GM23338 (cell line): Measurements from ENCODE around the gene STEAP3. TPM values are rescaled to one million over a fixed set of nuclear protein-coding genes. Genes with fewer than 3 reads are reported as not detected.

Experiments
- ATAC-seq: fragments of 200-7000 bp; cut with Tn5 transposase; 3 replicates; pipeline ENCODE4 v1.9.1; 2020
- DNase-seq: peaks from one replicate; pipeline ENCODE4 v3.0.0-alpha.2; 2015; ENCODE audit warnings: low spot score
- H2AFZ ChIP-seq: fragments of 200-600 bp; sonication (generic); 2 replicates; pipeline ENCODE4 v1.8.0; 2016; ENCODE audit warnings: antibody characterized with exemption, mild to moderate bottlenecking, moderate library complexity
- H3F3A ChIP-seq: fragments of 200-600 bp; sonication (generic); replicated peaks from 2 replicates; pipeline ENCODE4 v1.8.0; 2017; ENCODE audit warnings: antibody characterized with exemption, mixed run types, low read depth
- H3K27ac ChIP-seq: fragments of 200-600 bp; sonication (generic); 2 replicates; pipeline ENCODE4 v1.6.1; 2016; ENCODE audit warnings: low read depth
- H3K27me3 ChIP-seq: fragments of 200-600 bp; sonication (generic); 2 replicates; pipeline ENCODE4 v1.8.0; 2016; ENCODE audit warnings: mild to moderate bottlenecking, mixed run types, moderate library complexity; ENCODE audit not compliant: insufficient read depth
- H3K36me3 ChIP-seq: fragments of 200-600 bp; sonication (generic); 2 replicates; pipeline ENCODE4 v1.8.0; 2016; ENCODE audit warnings: mild to moderate bottlenecking; ENCODE audit not compliant: insufficient read depth
- H3K4me1 ChIP-seq: fragments of 200-600 bp; sonication (generic); 2 replicates; pipeline ENCODE4 v1.8.0; 2016; ENCODE audit warnings: mild to moderate bottlenecking, moderate library complexity; ENCODE audit not compliant: insufficient read depth
- H3K4me2 ChIP-seq: fragments of 200-600 bp; sonication (generic); 2 replicates; pipeline ENCODE4 v1.7.1; 2017; ENCODE audit warnings: mixed run types
- H3K4me3 ChIP-seq: fragments of 200-600 bp; sonication (generic); 2 replicates; pipeline ENCODE4 v1.6.1; 2016; ENCODE audit warnings: mixed run types
- H3K79me2 ChIP-seq: fragments of 200-600 bp; sonication (generic); replicated peaks from 2 replicates; pipeline ENCODE4 v1.8.0; 2017; ENCODE audit warnings: mild to moderate bottlenecking; ENCODE audit not compliant: insufficient read depth
- H3K9me2 ChIP-seq: fragments of 200-600 bp; sonication (generic); 2 replicates; pipeline ENCODE4 v1.8.0; 2017; ENCODE audit not compliant: insufficient read depth
- H4K20me1 ChIP-seq: fragments of 200-600 bp; sonication (generic); replicated peaks from 2 replicates; pipeline ENCODE4 v1.8.0; 2017; ENCODE audit warnings: mild to moderate bottlenecking; ENCODE audit not compliant: insufficient read depth
- H3K27ac Mint-ChIP-seq: 2 replicates; pipeline ENCODE4 v1.8.0; 2020; ENCODE audit warnings: inconsistent platforms, mild to moderate bottlenecking, moderate library complexity, mixed read lengths
- H3K27me3 Mint-ChIP-seq: 3 replicates; pipeline ENCODE4 v1.8.0; 2022; ENCODE audit warnings: low read depth, mild to moderate bottlenecking, moderate library complexity, mixed read lengths, inconsistent platforms; ENCODE audit not compliant: insufficient read depth, poor library complexity
- H3K36me3 Mint-ChIP-seq: 3 replicates; pipeline ENCODE4 v1.8.0; 2021; ENCODE audit warnings: low read depth, mild to moderate bottlenecking, inconsistent platforms, moderate library complexity, mixed read lengths
- H3K4me1 Mint-ChIP-seq: 3 replicates; pipeline ENCODE4 v1.8.0; 2020; ENCODE audit warnings: mild to moderate bottlenecking, inconsistent platforms, mixed read lengths
- H3K4me3 Mint-ChIP-seq: 3 replicates; pipeline ENCODE4 v1.8.0; 2021; ENCODE audit warnings: moderate library complexity, mild to moderate bottlenecking, inconsistent platforms, mixed read lengths
- H3K9me3 Mint-ChIP-seq: 3 replicates; pipeline ENCODE4 v1.8.0; 2020; ENCODE audit warnings: moderate library complexity, mild to moderate bottlenecking, inconsistent platforms, mixed read lengths
- CREB1 ChIP-seq: fragments of 250-450 bp; sonication (Bioruptor Pico); IDR thresholded peaks from 2 replicates; pipeline ENCODE4 v1.5.0; 2020; ENCODE audit warnings: low read depth, mild to moderate bottlenecking, moderate library complexity
- CTCF ChIP-seq, 2 experiments: fragments of 200-600 bp in 1 of 2; sonication (generic) in 1 of 2; conservative IDR thresholded peaks; 2 replicates each; pipeline versions ENCODE4 v1.5.1 to v1.6.1; 2016 to 2017; ENCODE audit warnings: antibody characterized with exemption in 2 of 2, low read depth in 2 of 2, mild to moderate bottlenecking in 2 of 2, moderate library complexity in 1 of 2
- ETS1 ChIP-seq: IDR thresholded peaks from 2 replicates; pipeline ENCODE4 v1.6.1; 2016; ENCODE audit warnings: antibody characterized with exemption
- JUNB ChIP-seq: IDR thresholded peaks from one replicate; pipeline ENCODE4 v1.6.1; 2016; ENCODE audit warnings: antibody characterized with exemption; ENCODE audit not compliant: unreplicated experiment
- POLR2AphosphoS5 ChIP-seq: IDR thresholded peaks from 2 replicates; pipeline ENCODE4 v1.6.1; 2016; ENCODE audit warnings: antibody characterized with exemption, low read depth
- ZNF114 ChIP-seq: fragments of 250-450 bp; sonication (Bioruptor Pico); IDR thresholded peaks from 2 replicates; pipeline ENCODE4 v1.5.0; 2020; ENCODE audit warnings: mild to moderate bottlenecking, moderate library complexity
- polyA plus RNA-seq: library from polyadenylated mRNA; unstranded; fragments of >200 nt; fragmentation: Nextera tagmentation; extraction: Ambion mirVana; gene quantifications from 2 replicates; pipeline ENCODE4 v1.2.1, GENCODE V29; 2016
- total RNA-seq: library from RNA; depleted of rRNA; stranded (reverse); fragments of >200 nt; shearing (Covaris generic); gene quantifications from 2 replicates; pipeline ENCODE4 v1.2.3, GENCODE V29; 2014
- TF ChIP-seq, protein P1 (sequence below): IDR thresholded peaks from one replicate; pipeline ENCODE4 v1.6.1; 2018; ENCODE audit warnings: antibody characterized with exemption; ENCODE audit not compliant: unreplicated experiment
- TF ChIP-seq, protein P2 (sequence below): fragments of 250-450 bp; sonication (Bioruptor Pico); IDR thresholded peaks from 2 replicates; pipeline ENCODE4 v1.5.0; 2020; ENCODE audit warnings: mild to moderate bottlenecking, moderate library complexity

Gene STEAP3
- total and polyA plus RNA-seq, 2 experiments from 2014 or later, result 8.6 to 27.3 TPM

DNA sequence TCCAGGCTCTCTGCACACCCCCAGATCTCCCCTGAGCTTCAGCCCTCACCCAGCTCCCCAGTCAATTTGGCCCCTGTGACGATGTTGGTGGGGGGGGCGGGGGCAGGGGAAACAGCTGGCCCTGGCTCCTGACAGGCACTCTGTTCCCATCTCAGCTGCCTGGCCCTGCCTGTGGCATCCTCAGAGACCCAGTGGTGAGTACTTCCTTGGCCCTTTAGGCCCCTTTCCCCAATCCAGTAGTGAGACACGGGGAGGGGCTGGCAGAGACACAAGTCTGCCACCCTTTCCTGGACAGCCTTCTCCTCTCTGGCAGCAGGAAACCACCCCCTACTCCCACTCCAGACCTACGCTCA, 45.8 kb upstream of the STEAP3 start:
- no peak for DNase-seq

More for the DNA sequence above, 45.8 kb upstream of the STEAP3 start:
- no peak overlapping the region for H3K4me2 ChIP-seq
- H3K79me2 ChIP-seq, result no peaks in the 10 kb centered on the region
- no peak overlapping the region for H3K27ac Mint-ChIP-seq
- ATAC-seq, result no peak
- H3K27me3 Mint-ChIP-seq, result peaks cover 7% of the 10 kb centered on the region
- H3K27ac ChIP-seq, result no peak overlapping the region
- no peaks in the 10 kb centered on the region for H3K27me3 ChIP-seq
- peaks cover 7% of the 10 kb centered on the region for H3K9me3 Mint-ChIP-seq
- H3K36me3 Mint-ChIP-seq, result peaks cover 7% of the 10 kb centered on the region; the same call in 2 of the 3 replicates
- no peaks in the 10 kb centered on the region for H3F3A ChIP-seq
- H3K9me2 ChIP-seq, result no peaks in the 10 kb centered on the region
- no peaks in the 10 kb centered on the region for H4K20me1 ChIP-seq
- H3K4me1 Mint-ChIP-seq, result peaks cover 2% of the 10 kb centered on the region; the same call in 1 of the 3 replicates
- no peaks in the 10 kb centered on the region for H3K36me3 ChIP-seq
- H3K4me3 Mint-ChIP-seq, result no peak overlapping the region
- no peak overlapping the region for H2AFZ ChIP-seq
- TF ChIP-seq CREB1, result no peak
- TF ChIP-seq POLR2AphosphoS5, result no peak
- TF ChIP-seq CTCF (conservative IDR thresholded peaks at IDR 0.05; ENCODE audit: low read depth in 2 of 2), result no peak
- TF ChIP-seq, protein P1, sequence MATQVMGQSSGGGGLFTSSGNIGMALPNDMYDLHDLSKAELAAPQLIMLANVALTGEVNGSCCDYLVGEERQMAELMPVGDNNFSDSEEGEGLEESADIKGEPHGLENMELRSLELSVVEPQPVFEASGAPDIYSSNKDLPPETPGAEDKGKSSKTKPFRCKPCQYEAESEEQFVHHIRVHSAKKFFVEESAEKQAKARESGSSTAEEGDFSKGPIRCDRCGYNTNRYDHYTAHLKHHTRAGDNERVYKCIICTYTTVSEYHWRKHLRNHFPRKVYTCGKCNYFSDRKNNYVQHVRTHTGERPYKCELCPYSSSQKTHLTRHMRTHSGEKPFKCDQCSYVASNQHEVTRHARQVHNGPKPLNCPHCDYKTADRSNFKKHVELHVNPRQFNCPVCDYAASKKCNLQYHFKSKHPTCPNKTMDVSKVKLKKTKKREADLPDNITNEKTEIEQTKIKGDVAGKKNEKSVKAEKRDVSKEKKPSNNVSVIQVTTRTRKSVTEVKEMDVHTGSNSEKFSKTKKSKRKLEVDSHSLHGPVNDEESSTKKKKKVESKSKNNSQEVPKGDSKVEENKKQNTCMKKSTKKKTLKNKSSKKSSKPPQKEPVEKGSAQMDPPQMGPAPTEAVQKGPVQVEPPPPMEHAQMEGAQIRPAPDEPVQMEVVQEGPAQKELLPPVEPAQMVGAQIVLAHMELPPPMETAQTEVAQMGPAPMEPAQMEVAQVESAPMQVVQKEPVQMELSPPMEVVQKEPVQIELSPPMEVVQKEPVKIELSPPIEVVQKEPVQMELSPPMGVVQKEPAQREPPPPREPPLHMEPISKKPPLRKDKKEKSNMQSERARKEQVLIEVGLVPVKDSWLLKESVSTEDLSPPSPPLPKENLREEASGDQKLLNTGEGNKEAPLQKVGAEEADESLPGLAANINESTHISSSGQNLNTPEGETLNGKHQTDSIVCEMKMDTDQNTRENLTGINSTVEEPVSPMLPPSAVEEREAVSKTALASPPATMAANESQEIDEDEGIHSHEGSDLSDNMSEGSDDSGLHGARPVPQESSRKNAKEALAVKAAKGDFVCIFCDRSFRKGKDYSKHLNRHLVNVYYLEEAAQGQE, result no peak
- TF ChIP-seq, protein P2, sequence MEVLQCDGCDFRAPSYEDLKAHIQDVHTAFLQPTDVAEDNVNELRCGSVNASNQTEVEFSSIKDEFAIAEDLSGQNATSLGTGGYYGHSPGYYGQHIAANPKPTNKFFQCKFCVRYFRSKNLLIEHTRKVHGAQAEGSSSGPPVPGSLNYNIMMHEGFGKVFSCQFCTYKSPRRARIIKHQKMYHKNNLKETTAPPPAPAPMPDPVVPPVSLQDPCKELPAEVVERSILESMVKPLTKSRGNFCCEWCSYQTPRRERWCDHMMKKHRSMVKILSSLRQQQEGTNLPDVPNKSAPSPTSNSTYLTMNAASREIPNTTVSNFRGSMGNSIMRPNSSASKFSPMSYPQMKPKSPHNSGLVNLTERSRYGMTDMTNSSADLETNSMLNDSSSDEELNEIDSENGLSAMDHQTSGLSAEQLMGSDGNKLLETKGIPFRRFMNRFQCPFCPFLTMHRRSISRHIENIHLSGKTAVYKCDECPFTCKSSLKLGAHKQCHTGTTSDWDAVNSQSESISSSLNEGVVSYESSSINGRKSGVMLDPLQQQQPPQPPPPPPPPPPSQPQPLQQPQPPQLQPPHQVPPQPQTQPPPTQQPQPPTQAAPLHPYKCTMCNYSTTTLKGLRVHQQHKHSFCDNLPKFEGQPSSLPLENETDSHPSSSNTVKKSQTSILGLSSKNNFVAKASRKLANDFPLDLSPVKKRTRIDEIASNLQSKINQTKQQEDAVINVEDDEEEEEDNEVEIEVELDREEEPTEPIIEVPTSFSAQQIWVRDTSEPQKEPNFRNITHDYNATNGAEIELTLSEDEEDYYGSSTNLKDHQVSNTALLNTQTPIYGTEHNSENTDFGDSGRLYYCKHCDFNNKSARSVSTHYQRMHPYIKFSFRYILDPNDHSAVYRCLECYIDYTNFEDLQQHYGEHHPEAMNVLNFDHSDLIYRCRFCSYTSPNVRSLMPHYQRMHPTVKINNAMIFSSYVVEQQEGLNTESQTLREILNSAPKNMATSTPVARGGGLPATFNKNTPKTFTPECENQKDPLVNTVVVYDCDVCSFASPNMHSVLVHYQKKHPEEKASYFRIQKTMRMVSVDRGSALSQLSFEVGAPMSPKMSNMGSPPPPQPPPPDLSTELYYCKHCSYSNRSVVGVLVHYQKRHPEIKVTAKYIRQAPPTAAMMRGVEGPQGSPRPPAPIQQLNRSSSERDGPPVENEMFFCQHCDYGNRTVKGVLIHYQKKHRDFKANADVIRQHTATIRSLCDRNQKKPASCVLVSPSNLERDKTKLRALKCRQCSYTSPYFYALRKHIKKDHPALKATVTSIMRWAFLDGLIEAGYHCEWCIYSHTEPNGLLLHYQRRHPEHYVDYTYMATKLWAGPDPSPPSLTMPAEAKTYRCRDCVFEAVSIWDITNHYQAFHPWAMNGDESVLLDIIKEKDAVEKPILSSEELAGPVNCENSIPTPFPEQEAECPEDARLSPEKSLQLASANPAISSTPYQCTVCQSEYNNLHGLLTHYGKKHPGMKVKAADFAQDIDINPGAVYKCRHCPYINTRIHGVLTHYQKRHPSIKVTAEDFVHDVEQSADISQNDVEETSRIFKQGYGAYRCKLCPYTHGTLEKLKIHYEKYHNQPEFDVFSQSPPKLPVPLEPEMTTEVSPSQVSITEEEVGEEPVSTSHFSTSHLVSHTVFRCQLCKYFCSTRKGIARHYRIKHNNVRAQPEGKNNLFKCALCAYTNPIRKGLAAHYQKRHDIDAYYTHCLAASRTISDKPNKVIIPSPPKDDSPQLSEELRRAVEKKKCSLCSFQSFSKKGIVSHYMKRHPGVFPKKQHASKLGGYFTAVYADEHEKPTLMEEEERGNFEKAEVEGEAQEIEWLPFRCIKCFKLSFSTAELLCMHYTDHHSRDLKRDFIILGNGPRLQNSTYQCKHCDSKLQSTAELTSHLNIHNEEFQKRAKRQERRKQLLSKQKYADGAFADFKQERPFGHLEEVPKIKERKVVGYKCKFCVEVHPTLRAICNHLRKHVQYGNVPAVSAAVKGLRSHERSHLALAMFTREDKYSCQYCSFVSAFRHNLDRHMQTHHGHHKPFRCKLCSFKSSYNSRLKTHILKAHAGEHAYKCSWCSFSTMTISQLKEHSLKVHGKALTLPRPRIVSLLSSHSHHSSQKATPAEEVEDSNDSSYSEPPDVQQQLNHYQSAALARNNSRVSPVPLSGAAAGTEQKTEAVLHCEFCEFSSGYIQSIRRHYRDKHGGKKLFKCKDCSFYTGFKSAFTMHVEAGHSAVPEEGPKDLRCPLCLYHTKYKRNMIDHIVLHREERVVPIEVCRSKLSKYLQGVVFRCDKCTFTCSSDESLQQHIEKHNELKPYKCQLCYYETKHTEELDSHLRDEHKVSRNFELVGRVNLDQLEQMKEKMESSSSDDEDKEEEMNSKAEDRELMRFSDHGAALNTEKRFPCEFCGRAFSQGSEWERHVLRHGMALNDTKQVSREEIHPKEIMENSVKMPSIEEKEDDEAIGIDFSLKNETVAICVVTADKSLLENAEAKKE (CRISPR knock-in tag), result no peak
- TF ChIP-seq ETS1, result no peak
- TF ChIP-seq ZNF114 (CRISPR knock-in tag), result no peak
- TF ChIP-seq JUNB, result no peak
- H3K4me3 ChIP-seq, result no peak overlapping the region
- H3K4me1 ChIP-seq, result no peaks in the 10 kb centered on the region
